Endothelial cell of umbilical vein (primary cell): ENCODE measurements around the gene NQO2. TPM values are rescaled to one million over a fixed set of nuclear protein-coding genes. Genes with fewer than 3 reads are reported as not detected.

ENCODE experiments used
- BruUV-seq: library from RNA; stranded (reverse); fragments of 400-500 nt; replicated peaks from 2 replicates; lab custom pipeline; 2021; lab: Mats Ljungman, UMichigan
- CTCF ChIA-PET: fragments of 300-600, 350-600 bp; sonication (Branson Sonifier 250); formaldehyde crosslinking; loops from one replicate; lab custom pipeline; 2021; ENCODE audit warnings: antibody characterized with exemption, inconsistent platforms; lab: Charles Lee
- POLR2A ChIA-PET: fragments of 300-600, 350-600 bp; sonication (Branson Sonifier 250); formaldehyde crosslinking; loops from one replicate; lab custom pipeline; 2021; ENCODE audit warnings: antibody characterized with exemption, inconsistent platforms; lab: Charles Lee
- DNase-seq: peaks from one replicate; pipeline ENCODE4 v3.0.0-alpha.2; 2011; ENCODE audit warnings: low read depth, low spot score
- FAIRE-seq: peaks from 2 replicates; lab custom pipeline; 2011; peaks lifted over from hg19 to GRCh38; lab: Jason Lieb, UNC
- H2AFZ ChIP-seq: 2 replicates; pipeline ENCODE4 v1.6.0; 2012; ENCODE audit warnings: low read depth, low read length, control low read depth, inconsistent platforms
- H3K27ac ChIP-seq: 2 replicates; pipeline ENCODE4 v1.5.1; 2011; ENCODE audit warnings: low read depth, mild to moderate bottlenecking, control low read depth, low read length, moderate library complexity; ENCODE audit not compliant: insufficient read depth
- H3K27me3 ChIP-seq, 2 experiments: 2 replicates each; pipeline versions ENCODE4 v1.6.0 to v1.6.1; 2011; ENCODE audit warnings: low read length in 2 of 2, mixed read lengths in 1 of 2; ENCODE audit not compliant: control insufficient read depth in 2 of 2, insufficient read depth in 2 of 2
- H3K36me3 ChIP-seq, 2 experiments: 2 replicates in 1 of 2; 3 replicates in 1 of 2; pipeline ENCODE4 v1.5.1; 2011; ENCODE audit warnings: low read length in 2 of 2, mild to moderate bottlenecking in 1 of 2, moderate library complexity in 1 of 2; ENCODE audit not compliant: control insufficient read depth in 2 of 2, insufficient read depth in 2 of 2; ENCODE audit errors: extremely low read depth in 1 of 2
- H3K4me1 ChIP-seq: 3 replicates; pipeline ENCODE4 v1.5.1; 2011; ENCODE audit warnings: mild to moderate bottlenecking, low read length; ENCODE audit not compliant: control insufficient read depth, insufficient read depth; ENCODE audit errors: extremely low read depth
- H3K4me2 ChIP-seq: 2 replicates; pipeline ENCODE4 v1.6.1; 2011; ENCODE audit warnings: low read length, control low read depth, mixed read lengths; ENCODE audit not compliant: insufficient read depth
- H3K4me3 ChIP-seq, 3 experiments: fragments of 200-600 bp in 1 of 3; sonication (generic), shearing (Covaris generic) in 1 of 3; replicated peaks in 1 of 3; 2 replicates each; pipeline ENCODE4 v1.5.1; 2011 to 2016; ENCODE audit warnings: control low read depth in 3 of 3, low read length in 3 of 3, mild to moderate bottlenecking in 2 of 3, inconsistent platforms in 1 of 3, low read depth in 1 of 3, moderate library complexity in 1 of 3; ENCODE audit not compliant: insufficient read depth in 1 of 3
- H3K79me2 ChIP-seq: 2 replicates; pipeline ENCODE4 v1.6.0; 2012; ENCODE audit warnings: low read length, inconsistent platforms; ENCODE audit not compliant: control insufficient read depth, insufficient read depth
- H3K9ac ChIP-seq: replicated peaks from 2 replicates; pipeline ENCODE3; 2011; ENCODE audit warnings: low read length, control low read depth; ENCODE audit not compliant: insufficient read depth; ENCODE audit errors: extremely low read depth
- H3K9me1 ChIP-seq: replicated peaks from 3 replicates; pipeline ENCODE4 v1.6.0; 2011; ENCODE audit warnings: mild to moderate bottlenecking, low read length; ENCODE audit not compliant: control insufficient read depth, insufficient read depth; ENCODE audit errors: extremely low read depth
- H3K9me3 ChIP-seq: replicated peaks from 2 replicates; pipeline ENCODE4 v1.5.1; 2012; ENCODE audit warnings: low read length, inconsistent platforms; ENCODE audit not compliant: control insufficient read depth, insufficient read depth
- H4K20me1 ChIP-seq: replicated peaks from 2 replicates; pipeline ENCODE3; 2011; ENCODE audit warnings: mild to moderate bottlenecking, low read length; ENCODE audit not compliant: control insufficient read depth, insufficient read depth; ENCODE audit errors: extremely low read depth
- CTCF ChIP-seq, 2 donors: IDR thresholded peaks; 1 replicate in 1 of 2; 2 replicates in 1 of 2; pipeline ENCODE4 v1.5.1; 2011; ENCODE audit warnings: low read length in 2 of 2, mild to moderate bottlenecking in 2 of 2, moderate library complexity in 2 of 2, control low read depth in 1 of 2, inconsistent platforms in 1 of 2, low read depth in 1 of 2; ENCODE audit not compliant: insufficient read depth in 1 of 2; ENCODE audit errors: extremely low read depth in 1 of 2
- EZH2 ChIP-seq: IDR thresholded peaks from 2 replicates; pipeline ENCODE4 v1.6.1; 2012; ENCODE audit warnings: borderline replicate concordance, low read depth, mild to moderate bottlenecking, moderate library complexity, low read length, inconsistent platforms; ENCODE audit not compliant: severe bottlenecking
- FOS ChIP-seq: IDR thresholded peaks from 2 replicates; pipeline ENCODE4 v1.6.1; 2011; ENCODE audit warnings: mild to moderate bottlenecking, low read length, moderate library complexity, borderline replicate concordance; ENCODE audit not compliant: insufficient read depth
- GATA2 ChIP-seq: IDR thresholded peaks from 2 replicates; pipeline ENCODE4 v1.7.0; 2011; ENCODE audit warnings: low read depth, mild to moderate bottlenecking, moderate library complexity, mixed read lengths, low read length; ENCODE audit not compliant: insufficient read length, insufficient read depth
- JUN ChIP-seq: IDR thresholded peaks from 2 replicates; pipeline ENCODE4 v1.6.1; 2011; ENCODE audit warnings: borderline replicate concordance, low read depth; ENCODE audit not compliant: insufficient read length, insufficient read depth
- MAX ChIP-seq: IDR thresholded peaks from 2 replicates; pipeline ENCODE4 v1.6.1; 2011; ENCODE audit not compliant: insufficient read depth, insufficient read length
- MYC ChIP-seq: IDR thresholded peaks from one replicate; pipeline ENCODE4 v1.6.1; 2011; ENCODE audit warnings: mild to moderate bottlenecking, low read depth, low read length
- POLR2A ChIP-seq: IDR thresholded peaks from 2 replicates; pipeline ENCODE4 v1.6.1; 2012; ENCODE audit warnings: low read depth, mild to moderate bottlenecking, control low read depth, low read length
- POLR2AphosphoS5 ChIP-seq: IDR thresholded peaks from 2 replicates; pipeline ENCODE4 v1.6.1; 2012; ENCODE audit warnings: low read depth, mild to moderate bottlenecking, control low read depth, low read length, moderate library complexity; ENCODE audit not compliant: insufficient read depth
- dilution Hi-C: fragments of 300-500 bp; cut with MboI; formaldehyde crosslinking; loops from one replicate; pipeline ENCODE4 v1.15.0; 2019; ENCODE audit warnings: low sequenced_read_pairs; ENCODE audit not compliant: extremely low pct_ligation_motif_present
- intact Hi-C: fragments of 100-400 bp; cut with micrococcal nuclease; formaldehyde crosslinking; loops from one replicate; pipeline ENCODE4 v1.10.0; 2022
- polyA plus RNA-seq, 4 experiments: library from polyadenylated mRNA; depleted of rRNA in 3 of 4; stranded (reverse) in 3 of 4; unstranded in 1 of 4; fragments of >200 nt; gene quantifications; 2 replicates each; pipeline versions ENCODE4 v1.2.1 to v1.2.3, GENCODE V29; 2011 to 2012; ENCODE audit warnings: missing spikeins in 1 of 4
- total RNA-seq: library from RNA; stranded (reverse); gene quantifications from 2 replicates; pipeline ENCODE4 v1.2.3, GENCODE V29; 2021

Gene NQO2
- total and polyA plus RNA-seq, 2 donors (not counting 3 experiments of a cell fraction or from before 2014, with no cell fraction given) = 27.6 to 48.0 TPM

- no peak overlapping the region for H3K27ac ChIP-seq
- DNase-seq (no peak), FAIRE-seq (no peak)
- no TSS peak for BruUV-seq
- no peaks in the 10 kb centered on the region for H3K79me2 ChIP-seq
- H2AFZ ChIP-seq = no peak overlapping the region
- no peaks in the 10 kb centered on the region for H3K36me3 ChIP-seq
- dilution Hi-C loops = no loop called here
- H3K9ac ChIP-seq = no peak overlapping the region
- TF ChIP-seq FOS (no peak), JUN (no peak), POLR2A (no peak), MYC (no peak), POLR2AphosphoS5 (no peak), GATA2 (no peak), EZH2 (no peak), CTCF (IDR thresholded peaks at IDR 0.05; ENCODE audit: extremely low read depth in 1 of 2, insufficient read depth in 1 of 2, low read depth in 1 of 2, low read length in 2 of 2) (no peak), MAX (no peak)
- CTCF ChIA-PET = interaction anchor here (1.1 to 1.4 kb wide), 2 partner anchors 13 to 39 kb away, joined by 3 read pairs; no protein-coding TSS in a partner anchor
- H3K27me3 ChIP-seq = peaks cover 0 to 1% of the 10 kb centered on the region in 2 experiments
- no peaks in the 10 kb centered on the region for H3K9me1 ChIP-seq
- intact Hi-C loops = no loop called here
- peaks cover 3% of the 10 kb centered on the region for H3K4me1 ChIP-seq
- no peaks in the 10 kb centered on the region for H4K20me1 ChIP-seq
- no peak overlapping the region for H3K4me3 ChIP-seq
- POLR2A ChIA-PET = no interaction called here
- no peaks in the 10 kb centered on the region for H3K9me3 ChIP-seq
- H3K4me2 ChIP-seq = no peak overlapping the region
Observed at GRCh38 chr6:3041147-3041546, 41.5 kb downstream of the NQO2 start.
